ENCODE data around the gene PDGFB. TPM values are rescaled to one million over a fixed set of nuclear protein-coding genes. Genes with fewer than 3 reads are reported as not detected.

Gene PDGFB
- total RNA-seq, 5 donors from 2014 or later (not counting 1 experiment from before 2014, with no cell fraction given): 2.9 to 18.3 (median 4.6) TPM

- ChIA-PET CTCF (no interaction called here), POLR2A (no interaction called here)
- WGBS (ENCODE audit: insufficient coverage): 67% methylated on average over 1 of the region's 5 CpGs
- Histone ChIP-seq H3K4me1 (ENCODE audit: control insufficient read depth in 1 of 2, extremely low read depth in 1 of 2, insufficient read depth in 2 of 2, low read length in 2 of 2) (no peaks in the 10 kb centered on the region), H3K27ac (ENCODE audit: low read length) (no peak overlapping the region), H3K36me3 (ENCODE audit: control insufficient read depth in 2 of 2, extremely low read depth in 1 of 2, insufficient read depth in 1 of 2, low read length in 1 of 2) (no peaks in the 10 kb centered on the region), H3K9me3 (no peaks in the 10 kb centered on the region), H3K27me3 (replicated peaks in 1 of 2; ENCODE audit: control insufficient read depth in 2 of 2, extremely low read depth in 1 of 2, insufficient read depth in 2 of 2, low read length in 1 of 2) (peaks cover 0 to 13% of the 10 kb centered on the region in 2 experiments), H3K4me3 (ENCODE audit: control insufficient read depth in 1 of 2, extremely low read depth in 1 of 2, low read length in 1 of 2) (no peak overlapping the region)
- Mint-ChIP-seq H3K9me3 (no peaks in the 10 kb centered on the region), H3K4me3 (no peak overlapping the region), H3K4me1 (peaks cover 0 to 2% (median 0%) of the 10 kb centered on the region in 3 donors), H3K36me3 (no peaks in the 10 kb centered on the region), H3K27ac (peak overlapping the region in 1 of 2 donors; percentile 16), H3K27me3 (no peaks in the 10 kb centered on the region)
- ATAC-seq (replicated peaks in 1 of 4) (no peak), DNase-seq (no peak)
Observed at GRCh38 chr22:39270280-39270679, 25.5 kb upstream of the PDGFB start.

GRCh38 chr22:39269095-39269790 is 24.5 kb upstream of the PDGFB start:
- no peak overlapping the region for H3K27ac ChIP-seq (ENCODE audit: low read length)
- Mint-ChIP-seq H3K27me3 (peaks cover under 1 to 6% of the 10 kb centered on the region in 2 donors), H3K4me1 (peaks cover 0 to 2% (median 0%) of the 10 kb centered on the region in 3 donors), H3K27ac (no peak overlapping the region), H3K4me3 (no peak overlapping the region), H3K9me3 (no peaks in the 10 kb centered on the region), H3K36me3 (no peaks in the 10 kb centered on the region)
- H3K9me3 ChIP-seq: no peaks in the 10 kb centered on the region
- ChIA-PET POLR2A (no interaction called here), CTCF (no interaction called here)
- H3K4me3 ChIP-seq (ENCODE audit: control insufficient read depth in 1 of 2, extremely low read depth in 1 of 2, low read length in 1 of 2): no peak overlapping the region
- H3K27me3 ChIP-seq (replicated peaks in 1 of 2; ENCODE audit: control insufficient read depth in 2 of 2, extremely low read depth in 1 of 2, insufficient read depth in 2 of 2, low read length in 1 of 2): peaks cover 0 to 17% of the 10 kb centered on the region in 2 experiments
- DNase-seq (no peak), ATAC-seq (replicated peaks in 1 of 4) (no peak)
- H3K36me3 ChIP-seq (ENCODE audit: control insufficient read depth in 2 of 2, extremely low read depth in 1 of 2, insufficient read depth in 1 of 2, low read length in 1 of 2): no peaks in the 10 kb centered on the region
- WGBS (ENCODE audit: insufficient coverage): 80% methylated on average over 1 of the region's 11 CpGs
- H3K4me1 ChIP-seq (ENCODE audit: control insufficient read depth in 1 of 2, extremely low read depth in 1 of 2, insufficient read depth in 2 of 2, low read length in 2 of 2): no peaks in the 10 kb centered on the region

- DNase-seq: no peak
- Mint-ChIP-seq H3K4me1 (peaks cover 0 to 2% (median 0%) of the 10 kb centered on the region in 3 donors), H3K9me3 (no peaks in the 10 kb centered on the region), H3K27me3 (peaks cover 3 to 6% of the 10 kb centered on the region in 2 donors), H3K4me3 (no peak overlapping the region), H3K27ac (no peak overlapping the region), H3K36me3 (no peaks in the 10 kb centered on the region)
- Histone ChIP-seq H3K4me3 (ENCODE audit: control insufficient read depth in 1 of 2, extremely low read depth in 1 of 2, low read length in 1 of 2) (no peak overlapping the region), H3K27ac (ENCODE audit: low read length) (no peak overlapping the region), H3K4me1 (ENCODE audit: control insufficient read depth in 1 of 2, extremely low read depth in 1 of 2, insufficient read depth in 2 of 2, low read length in 2 of 2) (no peaks in the 10 kb centered on the region), H3K36me3 (ENCODE audit: control insufficient read depth in 2 of 2, extremely low read depth in 1 of 2, insufficient read depth in 1 of 2, low read length in 1 of 2) (no peaks in the 10 kb centered on the region), H3K9me3 (no peaks in the 10 kb centered on the region), H3K27me3 (replicated peaks in 1 of 2; ENCODE audit: control insufficient read depth in 2 of 2, extremely low read depth in 1 of 2, insufficient read depth in 2 of 2, low read length in 1 of 2) (peaks cover 0 to 17% of the 10 kb centered on the region in 2 experiments)
- ChIA-PET POLR2A (no interaction called here), CTCF (no interaction called here)
- WGBS (ENCODE audit: insufficient coverage): 80% methylated on average over 6 of the region's 7 CpGs
- ATAC-seq (replicated peaks in 1 of 4): no peak
Observed at GRCh38 chr22:39268645-39269044, 23.9 kb upstream of the PDGFB start.

- Histone ChIP-seq H3K27ac (ENCODE audit: low read length) (no peak overlapping the region), H3K4me1 (ENCODE audit: control insufficient read depth in 1 of 2, extremely low read depth in 1 of 2, insufficient read depth in 2 of 2, low read length in 2 of 2) (no peaks in the 10 kb centered on the region), H3K4me3 (ENCODE audit: control insufficient read depth in 1 of 2, extremely low read depth in 1 of 2, low read length in 1 of 2) (no peak overlapping the region), H3K27me3 (replicated peaks in 1 of 2; ENCODE audit: control insufficient read depth in 2 of 2, extremely low read depth in 1 of 2, insufficient read depth in 2 of 2, low read length in 1 of 2) (peaks cover 0 to 17% of the 10 kb centered on the region in 2 experiments), H3K36me3 (ENCODE audit: control insufficient read depth in 2 of 2, extremely low read depth in 1 of 2, insufficient read depth in 1 of 2, low read length in 1 of 2) (no peaks in the 10 kb centered on the region), H3K9me3 (no peaks in the 10 kb centered on the region)
- POLR2A ChIA-PET: no interaction called here
- ATAC-seq (replicated peaks in 1 of 4) (no peak), DNase-seq (no peak)
- H3K27ac Mint-ChIP-seq: no peak overlapping the region
- CTCF ChIA-PET: no interaction called here
- no peaks in the 10 kb centered on the region for H3K9me3 Mint-ChIP-seq
- H3K4me1 Mint-ChIP-seq: peaks cover 0 to 2% (median 0%) of the 10 kb centered on the region in 3 donors
- no peaks in the 10 kb centered on the region for H3K36me3 Mint-ChIP-seq
- 94% methylated on average over 3 of the region's 8 CpGs for WGBS (ENCODE audit: insufficient coverage)
- H3K4me3 Mint-ChIP-seq: no peak overlapping the region
- H3K27me3 Mint-ChIP-seq: peaks cover 3 to 6% of the 10 kb centered on the region in 2 donors
Observed at GRCh38 chr22:39267974-39268373, 23.2 kb upstream of the PDGFB start.

- no peak overlapping the region for H3K4me3 Mint-ChIP-seq
- no peaks in the 10 kb centered on the region for H3K36me3 ChIP-seq (ENCODE audit: control insufficient read depth in 2 of 2, extremely low read depth in 1 of 2, insufficient read depth in 1 of 2, low read length in 1 of 2)
Observed at GRCh38 chr22:39266398-39267030, 21.7 kb upstream of the PDGFB start.

GRCh38 chr22:39265143-39265886 is 20.5 kb upstream of the PDGFB start:
- peaks cover 0 to 14% of the 10 kb centered on the region in 2 experiments for H3K27me3 ChIP-seq (replicated peaks in 1 of 2; ENCODE audit: control insufficient read depth in 2 of 2, extremely low read depth in 1 of 2, insufficient read depth in 2 of 2, low read length in 1 of 2)
- DNase-seq (no peak), ATAC-seq (replicated peaks in 1 of 4) (no peak)
- ChIA-PET CTCF (no interaction called here), POLR2A (no interaction called here)
- peaks cover 0 to 9% (median 2%) of the 10 kb centered on the region in 3 donors for H3K9me3 Mint-ChIP-seq
- no peak overlapping the region for H3K4me3 ChIP-seq (ENCODE audit: control insufficient read depth in 1 of 2, extremely low read depth in 1 of 2, low read length in 1 of 2)
- H3K4me1 Mint-ChIP-seq: peaks cover 0 to 2% (median 0%) of the 10 kb centered on the region in 3 donors
- 90% methylated on average over 17 of the region's 23 CpGs for WGBS (ENCODE audit: insufficient coverage)
- no peak overlapping the region for H3K27ac ChIP-seq (ENCODE audit: low read length)
- H3K27me3 Mint-ChIP-seq: peaks cover 3 to 6% of the 10 kb centered on the region in 2 donors
- peaks cover 3% of the 10 kb centered on the region for H3K36me3 Mint-ChIP-seq
- no peaks in the 10 kb centered on the region for H3K9me3 ChIP-seq
- no peaks in the 10 kb centered on the region for H3K4me1 ChIP-seq (ENCODE audit: control insufficient read depth in 1 of 2, extremely low read depth in 1 of 2, insufficient read depth in 2 of 2, low read length in 2 of 2)
- no peak overlapping the region for H3K4me3 Mint-ChIP-seq
- H3K27ac Mint-ChIP-seq: no peak overlapping the region
- no peaks in the 10 kb centered on the region for H3K36me3 ChIP-seq (ENCODE audit: control insufficient read depth in 2 of 2, extremely low read depth in 1 of 2, insufficient read depth in 1 of 2, low read length in 1 of 2)

More at GRCh38 chr22:39266398-39267030, 21.7 kb upstream of the PDGFB start:
- ATAC-seq (replicated peaks in 1 of 4) (no peak), DNase-seq (no peak)
- ChIA-PET CTCF (no interaction called here), POLR2A (no interaction called here)
- Histone ChIP-seq H3K27ac (ENCODE audit: low read length) (no peak overlapping the region), H3K4me3 (ENCODE audit: control insufficient read depth in 1 of 2, extremely low read depth in 1 of 2, low read length in 1 of 2) (no peak overlapping the region), H3K4me1 (ENCODE audit: control insufficient read depth in 1 of 2, extremely low read depth in 1 of 2, insufficient read depth in 2 of 2, low read length in 2 of 2) (no peaks in the 10 kb centered on the region), H3K27me3 (replicated peaks in 1 of 2; ENCODE audit: control insufficient read depth in 2 of 2, extremely low read depth in 1 of 2, insufficient read depth in 2 of 2, low read length in 1 of 2) (peaks cover 0 to 17% of the 10 kb centered on the region in 2 experiments), H3K9me3 (no peaks in the 10 kb centered on the region)
- Mint-ChIP-seq H3K27ac (peak overlapping the region in 1 of 2 donors; percentile 19), H3K27me3 (peaks cover 3 to 6% of the 10 kb centered on the region in 2 donors), H3K4me1 (peaks cover 0 to 2% (median 0%) of the 10 kb centered on the region in 3 donors), H3K36me3 (no peaks in the 10 kb centered on the region), H3K9me3 (peaks cover 0 to 2% (median 2%) of the 10 kb centered on the region in 3 donors)
- WGBS (ENCODE audit: insufficient coverage): 52% methylated on average over 9 of the region's 12 CpGs

All from T-cell (primary cell).